ENCODE measurements around the gene AKIRIN2.

DNA sequence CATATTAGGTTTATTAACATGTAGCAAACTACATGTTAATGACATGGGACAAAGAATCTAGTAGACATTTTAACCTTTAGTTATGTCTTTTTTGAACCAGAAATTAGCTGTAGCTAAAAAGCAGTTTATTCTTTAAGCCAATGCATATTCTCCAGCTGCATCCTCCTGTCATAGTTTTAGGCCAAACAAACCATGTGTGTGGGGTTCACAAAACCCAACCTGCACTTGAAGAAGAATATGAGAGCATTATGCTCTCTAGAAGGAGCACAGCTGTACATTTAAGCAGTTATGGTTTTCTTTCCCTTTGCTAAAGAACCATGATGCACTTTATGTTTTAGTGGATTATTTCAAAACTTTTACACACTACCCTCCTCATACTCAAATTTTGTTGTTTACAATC, 46.2 kb downstream of the AKIRIN2 start:
- no peak for TF ChIP-seq POLR2AphosphoS5 (IDR thresholded peaks at IDR 0.05)
- no peak for TF ChIP-seq CTCF (IDR thresholded peaks at IDR 0.05)
- no peak for TF ChIP-seq POLR2A (IDR thresholded peaks at IDR 0.05)
- no peak for TF ChIP-seq EP300 (IDR thresholded peaks at IDR 0.05)
